Left renal pelvis (tissue), 4 donors: ENCODE results near the gene ZSWIM1. TPM values are rescaled to one million over a fixed set of nuclear protein-coding genes. Genes with fewer than 3 reads are reported as not detected.

ENCODE experiments used
- DNase-seq, 4 donors: peaks; one replicate each; pipeline ENCODE4 v3.0.0-alpha.2; 2013; ENCODE audit warnings: low read depth in 4 of 4, low spot score in 3 of 4
- polyA plus RNA-seq, 4 donors: library from polyadenylated mRNA; unstranded; fragments of 120-200 nt; gene quantifications; one replicate each; pipeline ENCODE4 v1.2.1, GENCODE V29; 2013; ENCODE audit not compliant: insufficient read length in 4 of 4

The ZSWIM1 gene
- polyA plus RNA-seq, 4 donors: 11.1 to 19.4 (median 13.9) TPM

- DNase-seq: no peak
Measured at GRCh38 chr20:45904583-45905504, 23.8 kb downstream of the ZSWIM1 start.

- DNase-seq: no peak
Measured at GRCh38 chr20:45905505-45906079, 24.6 kb downstream of the ZSWIM1 start.

DNA sequence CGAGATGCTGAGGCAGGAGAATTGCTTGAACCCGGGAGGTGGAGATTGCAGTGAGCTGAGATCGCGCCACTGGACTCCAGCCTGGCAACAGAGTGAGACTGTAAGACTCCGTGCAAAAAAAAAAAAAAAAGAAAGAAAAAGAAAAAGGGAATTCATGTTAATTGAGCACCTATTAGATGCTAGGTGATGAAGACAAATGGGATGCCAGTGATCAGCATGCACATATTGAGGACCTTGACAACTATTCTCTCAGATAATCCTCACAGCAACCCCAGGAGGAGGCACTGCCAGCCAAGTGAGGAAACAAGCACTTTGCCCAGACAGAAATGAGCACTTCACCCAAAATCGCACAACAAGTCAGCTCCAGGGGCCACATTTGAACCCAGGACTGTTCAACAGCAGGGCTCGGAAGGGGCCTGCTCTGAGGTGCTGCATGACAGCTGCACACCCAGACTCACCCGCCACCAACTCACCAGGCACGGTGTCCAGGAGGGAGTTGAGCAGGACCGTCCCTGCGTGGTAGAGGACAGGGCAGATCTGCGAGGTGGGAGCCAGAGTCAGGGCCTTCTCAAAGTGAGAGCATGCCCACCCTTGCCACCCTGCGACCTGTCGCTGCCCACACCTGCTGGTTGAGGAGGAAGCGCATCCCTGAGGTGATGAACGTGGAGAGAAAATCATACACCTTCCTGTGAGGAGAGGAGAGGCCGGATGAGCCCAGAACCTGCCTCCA lies 26.4 kb downstream of the ZSWIM1 start:
- no peak for DNase-seq

GRCh38 chr20:45908084-45908483 lies 27.1 kb downstream of the ZSWIM1 start:
- no peak for DNase-seq

GRCh38 chr20:45909336-45909808 lies 28.3 kb downstream of the ZSWIM1 start:
- no peak for DNase-seq

DNA sequence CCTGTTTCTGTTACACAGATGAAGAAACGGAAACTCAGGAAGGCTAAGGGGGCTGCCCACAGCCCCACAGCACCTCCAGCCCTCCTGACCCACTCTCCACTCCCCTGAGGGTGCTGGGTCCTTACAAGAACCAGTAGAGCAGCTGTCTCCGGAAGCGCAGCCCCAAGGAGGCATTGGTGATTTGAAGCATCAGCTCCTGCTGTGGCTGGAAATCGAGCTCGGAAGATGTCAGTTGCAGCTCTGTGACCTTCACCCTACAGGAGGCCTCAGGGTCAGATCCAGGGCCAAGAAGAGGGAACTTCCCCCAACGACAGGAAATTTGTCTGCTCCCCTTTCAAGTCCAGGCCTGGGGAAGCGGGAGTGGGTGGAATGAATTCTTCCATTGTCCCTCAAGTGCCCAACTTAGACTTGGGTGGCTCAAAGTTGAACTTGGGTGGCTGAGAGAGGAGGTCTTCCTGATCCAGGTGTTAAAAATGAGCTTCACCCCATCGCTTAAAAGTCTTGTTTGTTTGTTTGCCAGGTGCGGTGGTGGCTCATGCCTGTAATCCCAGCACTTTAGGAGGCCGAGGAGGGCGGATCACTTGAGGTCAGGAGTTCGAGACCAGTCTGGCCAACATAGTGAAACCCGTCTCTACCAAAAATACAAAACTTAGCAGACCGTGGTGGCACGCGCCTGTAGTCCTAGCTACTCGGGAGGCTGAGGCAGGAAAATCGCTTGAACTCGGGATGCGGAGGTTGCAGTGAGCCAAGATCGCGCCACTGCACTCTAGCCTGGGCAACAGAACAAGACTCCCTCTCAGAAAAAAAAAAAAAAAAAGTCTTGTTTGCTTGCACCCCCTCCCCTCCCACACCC lies 29.0 kb downstream of the ZSWIM1 start:
- DNase-seq: no peak

GRCh38 chr20:45910670-45911485 lies 29.9 kb downstream of the ZSWIM1 start:
- DNase-seq: peak in 3 of 4 donors; percentile 86 to 96 (median 94)

- DNase-seq: peak in 1 of 4 donors; percentile 59
Measured at GRCh38 chr20:45911486-45912343, 30.7 kb downstream of the ZSWIM1 start, which contains the start of gene PLTP. Gene PLTP, minus strand, starts transcription at chr20:45912155. Its CDS starts 703 bp downstream, at chr20:45911452.

GRCh38 chr20:45912344-45912682 lies 31.3 kb downstream of the ZSWIM1 start:
- DNase-seq: no peak

- no peak for DNase-seq
Measured at GRCh38 chr20:45913116-45913515, 32.1 kb downstream of the ZSWIM1 start.

DNA sequence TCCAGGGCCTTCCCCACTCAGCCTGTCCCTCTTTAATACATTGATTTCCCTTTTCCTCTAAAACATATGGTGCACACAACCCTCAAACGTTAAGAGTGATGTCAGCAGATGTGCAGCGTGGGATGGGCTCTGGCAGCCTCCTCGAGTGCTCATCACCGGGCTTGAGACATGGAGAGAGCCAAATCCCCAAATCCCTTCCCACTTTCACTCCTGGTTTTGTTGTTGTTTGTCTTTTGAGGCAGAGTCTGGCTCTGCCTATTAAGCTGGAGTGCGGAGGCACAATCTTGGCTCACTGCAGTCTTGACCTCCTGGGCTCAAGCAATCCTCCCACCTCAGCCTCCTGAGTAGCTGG lies 36.7 kb downstream of the ZSWIM1 start:
- no peak for DNase-seq

DNA sequence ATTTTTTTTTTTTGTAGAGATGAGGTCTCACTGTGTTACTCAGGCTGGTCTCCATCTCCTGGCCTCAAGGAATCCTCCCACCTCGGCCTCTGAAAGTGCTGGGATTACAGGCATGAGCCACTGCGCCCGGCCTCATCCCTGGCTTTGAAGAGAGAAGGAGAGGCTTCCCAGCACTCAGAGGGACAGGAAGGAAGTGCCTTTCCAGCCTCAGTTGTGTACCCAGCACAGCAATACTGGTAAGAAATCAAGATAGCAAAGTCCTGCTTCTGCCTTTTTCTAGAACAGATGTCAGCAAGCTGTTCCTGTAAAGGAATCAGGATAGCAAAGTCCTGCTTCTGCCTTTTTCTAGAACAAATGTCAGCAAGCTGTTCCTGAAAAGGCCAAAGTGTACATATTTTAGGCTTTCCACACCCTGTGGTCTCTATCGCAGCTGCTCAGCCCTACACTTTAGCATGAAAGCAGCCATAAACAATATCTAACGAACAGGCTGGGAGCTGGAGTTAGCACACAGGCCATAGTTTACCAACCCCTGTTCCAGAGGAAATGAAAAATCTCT lies 37.2 kb downstream of the ZSWIM1 start:
- DNase-seq: peak in 1 of 4 donors; percentile 21

DNA sequence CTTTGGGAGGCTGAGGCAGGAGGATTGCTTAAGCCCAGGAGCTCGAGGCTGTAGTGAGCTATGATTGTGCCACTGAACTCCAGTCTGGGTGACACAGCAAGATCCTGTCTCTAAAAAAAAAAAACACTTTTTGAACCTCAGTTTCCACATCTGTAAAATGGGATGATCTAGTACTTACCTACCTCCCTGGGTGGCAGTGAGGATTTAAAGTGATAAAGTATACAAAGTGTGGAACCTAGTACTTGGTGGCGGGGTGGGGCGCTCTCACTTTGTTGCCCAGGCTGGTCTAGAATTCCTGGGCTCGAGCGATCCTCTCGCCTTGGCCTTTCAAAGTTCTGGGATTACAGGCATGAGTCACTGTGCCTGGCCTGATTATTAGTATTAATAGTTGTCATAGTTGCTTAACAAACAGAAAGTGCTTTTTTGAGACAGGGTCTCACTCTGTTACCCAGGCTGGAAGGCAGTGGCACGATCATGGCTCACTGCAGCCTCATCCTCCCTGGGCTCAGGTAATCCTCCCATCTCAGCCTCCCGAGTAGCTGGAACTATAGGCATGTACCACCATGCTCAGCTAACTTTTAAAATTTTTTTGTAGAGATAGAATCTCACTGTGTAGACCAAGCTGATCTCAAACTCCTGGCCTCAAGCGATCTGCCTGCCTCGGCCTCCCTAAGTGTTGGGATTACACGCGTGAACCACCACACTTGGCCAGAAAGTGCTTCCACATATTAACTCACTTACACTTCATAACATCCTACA lies 37.9 kb downstream of the ZSWIM1 start:
- no peak for DNase-seq

GRCh38 chr20:45919542-45920399 lies 38.7 kb downstream of the ZSWIM1 start:
- DNase-seq: peak in 3 of 4 donors; percentile 57 to 70 (median 61)

DNA sequence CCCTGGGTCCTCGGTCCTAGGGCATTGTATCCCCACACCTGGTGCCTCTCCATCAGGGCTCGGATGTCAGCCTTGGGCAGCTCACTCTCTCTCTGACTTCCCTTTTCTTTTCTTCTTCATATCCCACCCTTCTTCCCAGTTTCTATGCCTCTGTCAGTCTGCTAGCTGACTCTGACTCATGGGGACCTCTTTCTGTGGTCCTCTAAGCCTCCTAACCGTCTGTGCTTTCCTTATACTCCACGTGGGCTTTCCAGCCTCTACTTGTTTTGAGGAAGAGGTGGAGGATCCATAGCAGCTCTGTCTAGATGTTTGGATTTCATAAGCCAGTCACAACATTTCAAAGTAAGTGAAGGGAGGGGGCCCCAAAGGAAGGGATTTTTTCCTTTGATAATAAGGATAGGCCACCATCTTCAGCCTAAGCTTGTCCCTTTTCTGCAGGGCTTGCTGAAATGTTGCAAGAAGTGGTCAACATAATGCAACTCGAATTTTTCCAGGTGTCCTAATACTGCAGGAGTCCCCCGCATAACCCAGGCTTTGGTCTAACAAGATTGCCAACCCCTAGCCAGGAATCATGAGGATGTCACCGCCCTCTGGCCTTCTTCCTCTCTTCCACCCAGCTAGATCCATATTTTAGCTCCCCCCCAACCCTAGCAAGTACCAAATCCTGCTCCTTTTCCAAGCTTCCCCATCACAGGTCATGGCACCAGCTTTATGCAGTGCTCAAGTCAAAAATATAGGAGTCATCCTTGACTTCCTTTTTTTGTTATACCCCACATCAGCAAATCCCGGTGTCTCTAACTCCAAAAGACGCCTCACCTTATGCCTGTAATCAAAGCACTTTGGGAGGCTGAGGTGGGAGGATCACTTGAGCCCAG lies 39.7 kb downstream of the ZSWIM1 start:
- no peak for DNase-seq
